Uterus (tissue), 2 donors: ENCODE measurements around the gene ANGEL1.

Experiments
- CTCF ChIP-seq, 4 experiments: fragments of 200-600 bp in 2 of 4; fragments of 450-650 bp in 2 of 4; sonication (generic) in 2 of 4; IDR thresholded peaks; one replicate each; pipeline ENCODE4 v1.5.1; 2016 to 2019; ENCODE audit warnings: antibody characterized with exemption in 4 of 4, mild to moderate bottlenecking in 2 of 4, moderate library complexity in 1 of 4
- POLR2A ChIP-seq, 2 donors: fragments of 450-650 bp; IDR thresholded peaks; one replicate each; pipeline ENCODE4 v1.6.1; 2016; ENCODE audit warnings: antibody characterized with exemption in 2 of 2, mild to moderate bottlenecking in 1 of 2, moderate library complexity in 1 of 2

DNA sequence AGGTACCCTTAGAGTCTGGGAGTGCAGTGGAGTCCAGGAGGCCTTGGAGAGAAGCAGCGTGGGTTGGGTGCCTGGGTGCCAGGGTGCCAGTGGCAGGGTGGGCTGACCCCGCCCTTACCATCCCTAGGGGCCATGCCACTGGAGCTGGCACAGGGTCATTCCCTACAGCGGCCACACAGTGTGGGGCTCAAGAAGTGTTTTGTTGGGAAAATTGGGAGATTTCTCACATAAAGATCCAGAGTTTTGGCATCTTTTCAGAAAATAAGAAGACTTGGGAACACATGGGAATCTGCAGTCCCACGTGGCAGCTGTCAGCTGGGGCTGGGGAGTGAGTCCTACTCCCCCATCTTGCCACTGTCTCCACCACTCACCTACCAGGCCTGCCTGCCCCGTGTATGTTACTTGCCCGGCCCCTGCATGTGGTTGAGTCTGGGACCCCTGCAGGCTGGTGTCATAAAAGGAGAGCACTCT is 47.2 kb downstream of the ANGEL1 start:
- TF ChIP-seq CTCF (IDR thresholded peaks at IDR 0.05): no peak
- TF ChIP-seq POLR2A (IDR thresholded peaks at IDR 0.05): no peak
